ENCODE measurements around the gene CNN3. TPM values are rescaled to one million over a fixed set of nuclear protein-coding genes. Genes with fewer than 3 reads are reported as not detected.
A peak's percentile ranks its signal among the peaks of the same experiment; 100 is the strongest.

CNN3 gene
- total and polyA plus RNA-seq, 7 donors: 12.4 to 46.2 (median 19.2) TPM

- Histone ChIP-seq H3K9me3 (no peaks in the 10 kb centered on the region), H3K4me3 (peak overlapping the region; percentile 56), H3K4me1 (no peaks in the 10 kb centered on the region), H3K27me3 (ENCODE audit: insufficient read depth in 3 of 3, low read length in 2 of 3) (no peaks in the 10 kb centered on the region), H3K27ac (peak overlapping the region; percentile 30), H3K36me3 (ENCODE audit: insufficient read depth in 1 of 2, low read depth in 1 of 2) (no peaks in the 10 kb centered on the region)
- intact Hi-C loops (cut with DNase I): loop anchor here in 1 of 2 donors (10.0 kb wide), 1 partner anchor 72 kb away; no protein-coding TSS in a partner anchor
- TF ChIP-seq CTCF (IDR thresholded peaks at IDR 0.05): no peak
- peak in 1 of 4 donors; percentile 52 for ATAC-seq
- no peak for DNase-seq
- 5 to 17% (median 5%) methylated on average over 10 of the region's 10 CpGs for WGBS, 3 donors
These were observed 35.7 kb upstream of the CNN3 start for GRCh38 chr1:94962409-94963265.

- Histone ChIP-seq H3K27me3 (ENCODE audit: insufficient read depth in 3 of 3, low read length in 2 of 3) (no peaks in the 10 kb centered on the region), H3K36me3 (ENCODE audit: insufficient read depth in 1 of 2, low read depth in 1 of 2) (no peaks in the 10 kb centered on the region), H3K27ac (no peak overlapping the region), H3K4me3 (no peak overlapping the region), H3K9me3 (no peaks in the 10 kb centered on the region), H3K4me1 (no peaks in the 10 kb centered on the region)
- no peak for ATAC-seq
- intact Hi-C loops (cut with DNase I): loop anchor here in 1 of 2 donors (10.0 kb wide), 1 partner anchor 73 kb away; no protein-coding TSS in a partner anchor
- no peak for DNase-seq
- WGBS, 3 donors: 66 to 78% (median 68%) methylated on average over 3 of the region's 3 CpGs
- no peak for TF ChIP-seq CTCF (IDR thresholded peaks at IDR 0.05)
These were observed 35.1 kb upstream of the CNN3 start for GRCh38 chr1:94961988-94962387.

GRCh38 chr1:94961582-94961981 is 34.7 kb upstream of the CNN3 start:
- TF ChIP-seq CTCF (IDR thresholded peaks at IDR 0.05): no peak
- Histone ChIP-seq H3K27ac (no peak overlapping the region), H3K27me3 (ENCODE audit: insufficient read depth in 3 of 3, low read length in 2 of 3) (no peaks in the 10 kb centered on the region), H3K36me3 (ENCODE audit: insufficient read depth in 1 of 2, low read depth in 1 of 2) (no peaks in the 10 kb centered on the region), H3K4me1 (no peaks in the 10 kb centered on the region), H3K9me3 (no peaks in the 10 kb centered on the region), H3K4me3 (no peak overlapping the region)
- DNase-seq (no peak), ATAC-seq (no peak)
- WGBS, 3 donors: 78 to 94% (median 91%) methylated on average over 7 of the region's 7 CpGs
- intact Hi-C loops (cut with DNase I): loop anchor here in 1 of 2 donors (10.0 kb wide), 1 partner anchor 73 kb away; no protein-coding TSS in a partner anchor

DNA sequence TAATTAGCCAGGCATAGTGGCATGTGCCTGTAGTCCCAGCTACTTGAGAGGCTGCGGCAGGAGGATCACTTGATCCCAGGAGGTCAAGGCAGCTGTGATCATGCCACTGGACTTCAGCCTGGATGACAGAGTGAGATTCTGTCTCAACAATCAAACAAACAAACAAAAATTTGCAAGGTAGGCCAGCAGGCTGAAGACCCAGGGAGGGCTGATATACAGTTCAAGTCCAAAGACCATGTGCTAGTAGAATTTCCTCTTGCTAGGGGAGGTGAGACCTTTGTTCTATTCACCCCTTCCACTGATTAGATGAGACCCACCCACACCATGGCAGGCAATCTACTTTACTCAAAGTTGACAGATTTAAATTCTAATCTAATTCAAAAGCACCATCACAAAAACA is 31.2 kb upstream of the CNN3 start:
- WGBS, 3 donors: 92 to 100% (median 93%) methylated on average over 1 of the region's 1 CpG
- no peak for TF ChIP-seq CTCF (IDR thresholded peaks at IDR 0.05)
- Histone ChIP-seq H3K9me3 (no peaks in the 10 kb centered on the region), H3K27me3 (ENCODE audit: insufficient read depth in 3 of 3, low read length in 2 of 3) (no peaks in the 10 kb centered on the region), H3K27ac (no peak overlapping the region), H3K4me1 (no peaks in the 10 kb centered on the region), H3K4me3 (no peak overlapping the region), H3K36me3 (ENCODE audit: insufficient read depth in 1 of 2, low read depth in 1 of 2) (no peaks in the 10 kb centered on the region)
- DNase-seq (no peak), ATAC-seq (no peak)
- intact Hi-C loops (cut with DNase I): no loop called here
